GM18909 (cell line): ENCODE measurements around the gene DDX25.

ENCODE experiments used
- ATAC-seq: cut with Tn5 transposase; IDR thresholded peaks from one replicate; pipeline ENCODE4 v1.9.1; 2021; ENCODE audit warnings: mild to moderate bottlenecking; ENCODE audit not compliant: unreplicated experiment, poor library complexity

The DDX25 gene

GRCh38 chr11:125948278-125949051 lies 44.2 kb downstream of the DDX25 start:
- no peak for ATAC-seq

- no peak for ATAC-seq
Measured at GRCh38 chr11:125949271-125950177, 45.2 kb downstream of the DDX25 start.

- ATAC-seq = no peak
Measured at GRCh38 chr11:125950178-125950490, 45.8 kb downstream of the DDX25 start.

GRCh38 chr11:125950696-125951651 lies 46.7 kb downstream of the DDX25 start:
- no peak for ATAC-seq

GRCh38 chr11:125951731-125952130 lies 47.4 kb downstream of the DDX25 start:
- no peak for ATAC-seq

- ATAC-seq = no peak
Measured at GRCh38 chr11:125952559-125952958, 48.3 kb downstream of the DDX25 start.

- no peak for ATAC-seq
Measured at GRCh38 chr11:125952973-125953372, 48.7 kb downstream of the DDX25 start.

GRCh38 chr11:125953401-125953935 lies 49.2 kb downstream of the DDX25 start:
- no peak for ATAC-seq

- no peak for ATAC-seq
Measured at GRCh38 chr11:125954123-125954944, 50.0 kb downstream of the DDX25 start.

GRCh38 chr11:125954945-125955640 lies 50.8 kb downstream of the DDX25 start:
- no peak for ATAC-seq

GRCh38 chr11:125955856-125956255 lies 51.5 kb downstream of the DDX25 start:
- no peak for ATAC-seq

GRCh38 chr11:125956391-125957134 lies 52.3 kb downstream of the DDX25 start:
- no peak for ATAC-seq

GRCh38 chr11:125957618-125958332 lies 53.5 kb downstream of the DDX25 start:
- ATAC-seq = no peak

GRCh38 chr11:125958872-125959400 lies 54.6 kb downstream of the DDX25 start:
- ATAC-seq = no peak

- ATAC-seq = no peak
Measured at GRCh38 chr11:125959511-125959910, 55.2 kb downstream of the DDX25 start.

GRCh38 chr11:125959931-125960330 lies 55.6 kb downstream of the DDX25 start:
- no peak for ATAC-seq

GRCh38 chr11:125960771-125961170 lies 56.5 kb downstream of the DDX25 start:
- ATAC-seq = no peak
